UCSD-AML1 (cell line): Measurements from ENCODE around the gene FNDC3B.

Experiments used
- DNase-seq: peaks from one replicate; lab custom pipeline; 2025; ENCODE audit not compliant: unreplicated experiment; lab: John Stamatoyannopoulos, UW

Gene FNDC3B

DNA sequence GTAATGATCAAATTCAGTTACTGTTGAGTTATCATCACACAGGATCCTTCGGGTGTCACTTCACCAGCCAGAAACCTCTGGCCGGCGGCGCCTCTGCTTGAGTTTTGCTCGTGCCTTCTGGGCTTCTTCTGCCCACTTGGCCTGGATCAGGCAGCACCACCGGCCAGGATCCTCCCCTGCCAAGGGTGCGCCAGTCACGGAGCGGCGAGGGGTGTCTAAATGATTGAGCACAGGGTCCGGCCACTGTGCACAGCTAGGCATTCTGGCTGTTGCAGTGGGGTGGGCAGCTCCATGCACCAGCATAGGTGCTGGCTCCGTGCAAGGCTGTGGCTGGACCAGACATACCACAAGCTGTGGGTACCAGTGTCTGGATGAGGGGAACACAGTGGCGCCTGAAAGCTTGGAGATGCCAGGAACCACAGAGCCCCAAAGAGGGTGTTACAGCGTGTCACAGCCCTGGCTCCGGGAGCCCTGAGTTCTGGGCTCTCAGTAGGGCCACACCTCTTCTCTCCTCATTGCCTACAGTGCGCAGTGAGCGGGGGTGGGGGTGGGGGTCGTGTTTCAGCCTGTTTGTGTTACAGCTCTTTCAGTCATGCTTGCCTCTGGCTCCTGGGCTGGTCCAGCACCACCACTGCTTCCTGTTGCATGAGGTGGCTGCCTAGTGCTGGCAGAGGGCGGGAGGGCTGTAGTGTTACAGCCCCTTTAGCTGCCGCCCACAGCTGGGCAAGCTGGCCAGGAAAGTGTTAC lies 169.4 kb downstream of the FNDC3B start:
- no peak for DNase-seq

DNA sequence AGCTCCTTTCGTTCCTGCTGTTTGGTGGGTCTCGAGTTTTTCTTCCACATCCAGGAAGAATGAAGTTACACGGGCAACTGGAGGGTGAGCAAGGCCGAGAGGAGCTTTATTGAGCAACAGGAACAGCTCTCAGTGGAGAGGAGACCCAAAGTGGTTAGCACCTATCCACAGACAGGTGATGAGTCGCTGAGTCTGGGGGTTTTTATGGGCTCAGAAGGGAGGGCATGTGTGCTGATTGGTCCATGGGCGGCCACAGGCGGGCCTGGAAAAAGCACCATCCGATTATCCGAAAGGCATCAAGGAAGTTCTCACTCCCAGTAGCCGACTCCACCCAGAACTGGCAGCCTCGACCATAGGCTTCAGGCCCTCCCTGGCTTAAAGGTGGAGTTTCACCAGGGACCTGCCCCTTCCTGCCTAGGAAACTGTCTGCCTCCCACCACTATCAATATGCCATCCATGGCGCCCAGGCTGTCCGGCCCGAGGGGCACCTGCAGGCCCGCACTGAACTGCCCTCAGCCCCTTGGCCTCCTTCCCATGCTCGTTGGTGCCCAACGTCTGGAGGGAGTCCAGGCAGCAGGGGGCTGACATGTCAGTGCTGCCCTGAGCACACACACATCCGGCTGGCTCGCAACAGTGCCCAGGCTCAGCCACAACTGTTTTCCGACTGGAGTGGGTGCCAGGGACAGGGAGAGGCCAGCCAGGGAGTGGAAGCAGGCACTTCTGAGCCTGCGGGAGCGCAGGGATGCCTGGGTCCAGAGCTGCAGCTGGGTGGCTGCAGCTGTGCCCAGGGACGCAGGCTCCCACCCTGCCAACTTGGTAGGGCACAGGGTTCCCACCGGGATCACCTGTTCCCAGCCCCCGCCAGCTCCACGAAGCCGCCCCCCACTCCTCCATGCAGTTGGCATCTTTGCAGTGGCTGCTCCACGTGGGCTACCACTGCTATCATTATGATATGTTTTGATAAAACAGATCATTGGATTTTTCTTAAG lies 170.2 kb downstream of the FNDC3B start:
- no peak for DNase-seq

DNA sequence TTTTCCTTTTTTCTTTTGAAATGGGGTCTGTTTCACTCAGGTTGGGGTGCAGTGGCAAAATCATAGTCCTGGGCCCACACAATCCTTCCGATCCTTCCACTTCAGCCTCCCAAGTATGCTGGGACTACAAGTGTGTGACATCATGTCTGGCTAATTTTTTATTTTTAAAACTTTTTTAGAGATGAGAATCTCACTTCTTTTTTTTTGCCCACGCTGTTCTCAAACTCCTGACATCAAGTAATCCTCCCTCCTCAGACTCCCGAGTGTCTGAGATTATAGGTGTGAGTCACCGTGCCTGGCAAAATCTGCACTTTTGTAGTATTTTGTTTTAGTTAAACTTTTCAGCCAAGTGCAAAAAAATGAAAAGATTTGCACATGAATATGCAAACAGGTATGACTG lies 171.0 kb downstream of the FNDC3B start:
- no peak for DNase-seq

DNA sequence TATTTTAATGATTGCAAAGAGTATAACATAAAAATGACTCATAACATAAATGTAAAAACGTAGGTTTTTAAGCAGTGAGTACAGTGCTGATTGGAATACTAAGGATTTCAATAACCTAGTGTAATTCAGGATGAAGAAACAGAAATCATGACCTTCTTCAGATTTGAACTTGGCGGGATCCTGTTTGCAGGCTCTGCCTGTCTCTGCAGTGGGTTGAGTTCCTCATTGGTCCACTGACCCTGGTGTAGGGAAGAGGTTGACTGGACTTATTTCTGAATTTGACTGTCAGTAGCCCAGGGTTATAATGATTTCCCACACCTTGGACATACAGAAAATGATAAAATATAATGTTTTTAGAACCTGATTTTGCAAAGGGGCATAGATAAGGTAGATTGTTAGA lies 171.7 kb downstream of the FNDC3B start:
- DNase-seq, result no peak

DNA sequence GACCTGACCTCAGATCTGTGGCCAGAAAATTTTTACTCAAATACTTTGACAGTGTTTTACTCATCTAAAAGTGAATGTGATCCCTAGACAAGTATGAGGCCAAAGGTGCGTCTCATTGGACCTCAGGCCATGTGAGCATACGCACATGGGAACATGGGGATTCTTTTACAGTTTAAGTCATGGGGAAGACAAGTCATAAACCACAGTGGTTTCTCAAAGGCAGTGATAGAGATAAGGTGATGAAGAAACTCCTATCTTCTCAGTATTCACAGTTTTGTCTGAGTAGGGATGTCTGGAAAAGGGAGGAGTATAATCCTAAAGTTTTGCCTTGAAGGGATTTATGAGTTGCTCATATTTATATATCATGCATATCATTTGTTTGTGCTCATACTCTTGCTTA lies 173.8 kb downstream of the FNDC3B start:
- DNase-seq, result no peak

DNA sequence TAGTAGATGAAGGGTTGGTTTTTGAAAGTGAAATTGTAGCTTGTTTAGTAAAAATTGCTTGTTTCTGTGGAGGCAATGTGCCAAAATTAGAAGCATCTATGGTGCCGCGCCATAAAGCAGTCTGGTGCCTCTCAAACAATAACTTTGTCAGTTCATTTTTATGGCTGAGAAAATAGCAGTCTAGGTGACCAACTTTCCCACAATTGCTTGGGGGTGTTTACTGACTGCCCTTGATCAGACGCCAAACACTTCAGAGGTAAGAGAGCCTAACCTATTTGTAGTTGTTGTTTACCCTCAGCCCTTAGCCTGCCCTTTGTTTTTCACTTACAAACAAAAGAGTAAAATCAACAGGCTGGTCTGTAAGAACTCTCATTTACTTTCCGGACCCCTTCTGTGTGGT lies 174.5 kb downstream of the FNDC3B start:
- no peak for DNase-seq

DNA sequence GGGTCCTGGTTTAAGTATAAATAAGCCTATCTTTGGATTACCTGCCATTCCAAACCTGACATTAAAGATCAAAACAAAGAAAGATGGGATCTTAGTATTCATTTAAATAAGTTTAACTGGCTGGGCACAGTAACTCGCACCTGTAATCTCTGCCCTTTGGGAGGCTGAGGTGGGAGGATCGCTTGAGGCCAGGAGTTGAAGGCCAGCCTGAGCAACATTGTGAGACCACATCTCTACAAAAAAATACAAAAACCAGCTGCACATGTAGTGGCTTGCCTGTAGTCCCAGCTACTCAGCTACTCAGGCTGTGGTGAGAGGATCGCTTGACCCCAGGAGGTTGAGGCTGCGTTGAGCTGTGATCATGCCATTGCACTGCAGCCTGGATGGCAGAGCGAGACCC lies 176.9 kb downstream of the FNDC3B start:
- DNase-seq, result no peak

DNA sequence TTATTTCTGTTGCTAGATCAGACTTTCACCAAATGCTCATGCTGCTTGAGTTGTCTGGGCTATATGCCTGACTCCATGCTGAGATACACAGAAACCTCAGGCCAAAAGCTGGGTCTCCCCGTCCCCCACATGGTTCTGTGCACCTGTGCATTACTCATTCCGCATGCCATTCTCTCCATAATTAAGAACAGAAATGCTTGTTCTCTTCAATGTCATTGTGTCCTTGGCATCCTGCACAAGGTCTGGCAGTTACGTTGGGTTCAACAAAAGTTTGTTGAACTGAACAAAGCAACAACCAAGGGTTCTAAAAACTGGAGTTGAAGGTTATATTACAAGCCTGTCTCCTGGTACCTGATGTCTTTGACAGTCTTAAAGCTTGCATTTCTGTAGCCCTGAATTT lies 177.5 kb downstream of the FNDC3B start:
- no peak for DNase-seq

DNA sequence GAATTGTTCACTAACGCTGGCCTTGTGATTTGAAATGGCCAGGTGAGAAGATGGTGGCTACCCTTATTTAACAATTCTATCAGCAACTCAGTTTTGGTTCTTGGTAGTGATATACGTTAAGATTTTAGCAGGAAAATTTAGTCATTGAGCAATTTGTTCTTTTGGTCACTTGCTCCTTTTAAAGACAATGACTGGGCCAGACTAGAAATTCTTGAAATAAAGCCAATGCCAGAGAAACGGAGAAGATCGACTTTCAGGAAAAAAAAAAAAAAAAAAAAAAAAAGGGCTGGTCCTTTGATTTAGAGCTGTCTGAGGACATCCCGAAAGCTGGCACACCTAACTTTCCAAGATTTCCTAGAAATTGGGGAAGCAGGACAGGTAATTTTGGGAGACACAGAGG lies 178.5 kb downstream of the FNDC3B start:
- no peak for DNase-seq

DNA sequence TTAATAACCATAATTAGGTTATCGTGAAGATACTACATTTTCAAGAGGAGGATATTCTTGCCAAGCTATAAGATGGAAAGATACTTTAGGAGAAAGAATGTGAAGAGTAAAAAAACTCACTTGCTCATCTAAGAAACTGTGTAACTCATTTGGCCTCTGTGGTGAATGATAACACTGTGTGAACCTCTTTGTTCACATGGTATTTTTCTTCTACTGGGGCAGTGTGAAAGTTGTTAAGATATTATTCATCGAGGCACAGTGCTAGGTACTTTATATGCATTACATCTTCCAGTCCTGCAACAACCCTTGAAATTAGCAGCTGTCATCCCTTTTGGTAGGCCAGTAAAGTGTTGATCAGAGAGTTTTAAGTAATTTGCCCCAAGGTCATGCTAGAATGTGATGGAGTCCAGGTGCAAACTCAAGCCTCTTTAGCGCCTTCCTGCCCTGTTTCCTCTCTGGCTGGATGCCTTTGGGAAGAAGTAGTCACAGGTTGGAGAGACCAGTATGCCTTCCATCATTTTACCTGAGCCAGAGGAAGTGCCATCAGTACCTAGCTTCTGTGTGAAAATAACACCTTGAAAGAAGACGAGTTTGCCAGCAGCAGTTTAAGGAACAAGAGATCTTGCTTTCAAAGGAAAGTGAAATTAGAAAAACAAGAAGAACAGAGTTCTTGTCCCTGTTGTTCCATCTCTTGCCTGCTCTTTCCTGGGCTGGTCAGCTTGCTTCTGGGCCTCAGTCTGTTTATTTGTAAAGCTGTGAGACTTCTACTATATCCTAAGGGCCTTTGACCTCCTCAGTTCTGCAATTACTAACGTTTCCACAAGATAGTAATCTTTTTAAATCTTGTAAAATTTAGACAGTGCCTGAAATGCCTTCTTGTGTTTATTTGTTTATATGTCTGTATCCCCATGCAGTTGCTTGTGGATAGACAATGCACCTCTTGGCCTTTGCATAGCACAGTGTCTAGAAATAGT lies 179.3 kb downstream of the FNDC3B start:
- no peak for DNase-seq

DNA sequence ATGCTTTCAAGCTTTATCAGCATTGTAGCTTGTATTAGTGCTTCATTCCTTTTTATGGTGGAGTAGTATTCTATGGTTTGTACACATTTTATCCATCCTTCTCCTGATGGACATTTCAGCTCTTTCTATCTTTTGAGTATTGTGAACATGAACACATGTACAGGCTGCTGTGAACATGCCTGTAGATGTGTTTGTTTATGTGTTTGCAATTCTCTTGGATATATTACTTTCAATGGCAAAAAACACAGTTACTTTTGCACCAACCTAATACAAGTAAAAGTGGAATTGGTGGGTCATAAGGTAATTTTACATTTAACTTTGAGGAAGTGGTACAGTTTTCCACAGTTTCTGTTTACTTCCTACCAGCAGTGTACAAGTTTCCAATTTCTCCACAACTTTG lies 180.4 kb downstream of the FNDC3B start:
- DNase-seq, result no peak

DNA sequence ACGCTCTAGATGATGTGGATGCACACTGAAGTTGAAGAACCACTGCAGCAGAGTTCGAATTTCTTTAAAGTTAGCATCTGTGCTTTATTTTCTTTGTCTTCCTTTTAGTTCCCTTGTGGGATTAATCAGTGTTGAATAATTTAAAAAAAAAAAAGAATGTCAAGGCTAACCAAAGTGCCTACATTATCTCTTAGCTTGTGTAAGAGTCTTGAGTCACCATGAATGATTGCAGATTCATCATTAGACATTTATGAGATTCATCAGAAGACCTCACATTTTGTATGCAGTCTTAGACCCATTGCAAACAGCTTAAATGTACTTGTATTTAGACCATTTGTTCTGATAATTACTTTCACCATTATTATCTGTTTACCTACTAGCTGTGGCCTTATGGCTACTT lies 182.2 kb downstream of the FNDC3B start:
- DNase-seq, result no peak

DNA sequence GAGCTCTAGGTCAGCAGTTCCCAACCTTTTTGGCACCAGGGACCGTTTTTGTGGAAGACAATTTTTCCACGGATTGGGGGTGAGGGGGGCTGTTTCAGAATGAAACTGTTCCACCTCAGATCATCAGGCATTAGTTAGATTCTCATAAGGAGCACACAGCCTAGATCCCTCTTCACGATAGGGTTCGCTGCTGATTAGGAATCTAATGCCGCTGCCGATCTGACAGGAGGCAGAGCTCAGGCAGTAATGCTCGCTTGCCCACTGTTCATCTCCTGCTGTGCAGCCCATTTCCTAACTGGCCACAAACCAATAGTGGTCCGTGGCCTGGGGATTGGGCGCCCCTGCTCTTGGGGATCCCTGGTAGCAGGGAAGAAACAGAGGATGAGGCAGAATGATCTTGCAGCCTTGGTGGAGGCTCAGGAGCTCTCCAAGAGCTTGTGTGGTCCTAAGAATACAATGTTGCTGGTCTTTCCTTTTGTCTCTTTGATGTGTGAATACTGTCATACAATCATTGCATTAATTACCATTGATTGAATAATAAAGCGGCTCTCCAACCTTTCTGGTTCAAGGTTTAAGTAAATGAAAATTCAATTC lies 183.2 kb downstream of the FNDC3B start:
- DNase-seq, result no peak

DNA sequence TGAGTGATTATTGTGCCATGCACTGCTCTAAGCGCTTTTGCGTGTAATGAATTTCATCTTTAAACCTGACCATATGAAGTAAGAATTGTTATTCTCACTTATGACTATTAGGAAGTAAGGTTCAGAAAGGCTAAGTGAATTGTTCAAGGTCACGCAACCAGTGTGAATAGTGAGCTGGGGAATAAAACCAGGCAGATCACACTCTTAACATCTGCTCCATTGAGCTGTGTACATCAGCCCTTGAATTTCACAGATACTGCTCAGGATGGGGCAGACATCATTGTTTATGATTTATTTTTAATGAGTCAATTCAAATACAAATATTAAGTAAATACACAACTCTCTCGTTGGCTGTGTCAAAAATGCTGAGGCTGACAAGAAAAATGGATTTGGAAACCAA lies 184.5 kb downstream of the FNDC3B start:
- DNase-seq, result no peak

DNA sequence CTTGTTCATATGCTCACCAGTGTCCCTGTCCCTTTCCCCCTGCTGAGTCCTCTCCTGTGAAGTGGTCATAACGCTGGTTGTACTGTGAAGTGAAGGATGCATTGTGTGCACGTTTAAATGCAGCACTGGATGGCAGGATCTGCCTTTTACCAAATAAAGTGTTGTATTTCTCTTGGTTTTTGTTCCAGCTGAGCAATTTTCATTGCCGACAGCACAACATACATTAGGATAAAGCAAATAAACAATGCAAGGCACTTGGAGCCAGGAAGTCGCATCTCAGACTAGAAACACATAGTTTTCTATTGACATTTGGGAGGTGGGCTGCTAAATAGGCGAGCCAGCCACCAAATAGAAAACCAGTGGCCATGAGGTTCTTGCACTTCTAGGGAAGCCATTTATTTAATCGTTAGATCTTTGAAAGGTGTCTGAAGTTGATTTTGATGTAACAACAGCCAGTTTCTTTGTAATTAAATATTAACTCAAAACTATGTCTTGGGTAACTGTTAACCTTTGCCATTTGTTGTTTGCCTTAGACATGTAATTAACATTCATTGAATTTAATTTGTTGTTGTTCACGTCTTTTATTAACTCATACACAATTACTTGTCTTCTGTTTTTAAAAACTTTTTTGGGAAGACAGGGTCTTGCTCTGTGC lies 185.3 kb downstream of the FNDC3B start:
- DNase-seq, result no peak

DNA sequence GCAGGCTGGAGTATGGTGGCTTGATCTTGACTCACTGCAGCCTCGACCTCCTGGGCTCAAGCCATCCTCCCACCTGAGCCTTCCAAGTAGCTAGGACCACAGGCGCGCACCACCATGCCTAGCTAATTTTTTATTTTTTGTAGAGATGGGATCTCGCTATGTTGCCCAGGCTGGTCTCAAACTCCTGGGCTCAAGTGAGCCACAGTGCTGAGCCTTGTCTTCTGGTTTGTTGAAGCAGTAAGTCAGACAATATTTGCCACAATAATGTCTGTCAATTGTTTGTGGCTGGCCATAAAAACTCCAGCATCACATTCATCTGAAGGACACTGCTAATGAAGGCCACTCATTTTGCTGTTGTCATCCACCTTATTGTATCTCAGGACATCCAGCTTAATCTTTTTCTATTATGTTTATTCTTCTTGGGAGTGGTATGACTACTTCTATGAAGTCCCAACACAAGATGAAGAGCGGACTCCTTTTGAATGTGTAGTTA lies 185.9 kb downstream of the FNDC3B start:
- DNase-seq, result no peak

DNA sequence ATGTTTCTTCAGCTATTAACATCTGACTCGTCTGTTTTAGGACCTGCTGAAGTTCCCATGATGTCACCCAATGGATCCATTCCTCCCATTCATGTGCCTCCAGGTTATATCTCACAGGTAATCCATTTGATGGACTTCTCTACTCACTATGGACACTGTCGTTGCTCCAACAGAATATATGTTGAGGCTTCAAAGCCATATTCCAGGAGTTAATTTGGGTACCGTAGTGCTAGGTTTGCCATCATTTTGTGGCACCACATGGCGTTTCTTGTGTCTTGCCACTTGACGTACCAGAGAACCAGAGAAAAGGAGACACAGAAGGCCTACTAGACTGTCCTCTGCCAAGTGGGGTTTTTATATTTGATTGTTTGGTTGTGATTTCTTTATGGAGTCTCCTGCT lies 187.5 kb downstream of the FNDC3B start:
- DNase-seq, result no peak

DNA sequence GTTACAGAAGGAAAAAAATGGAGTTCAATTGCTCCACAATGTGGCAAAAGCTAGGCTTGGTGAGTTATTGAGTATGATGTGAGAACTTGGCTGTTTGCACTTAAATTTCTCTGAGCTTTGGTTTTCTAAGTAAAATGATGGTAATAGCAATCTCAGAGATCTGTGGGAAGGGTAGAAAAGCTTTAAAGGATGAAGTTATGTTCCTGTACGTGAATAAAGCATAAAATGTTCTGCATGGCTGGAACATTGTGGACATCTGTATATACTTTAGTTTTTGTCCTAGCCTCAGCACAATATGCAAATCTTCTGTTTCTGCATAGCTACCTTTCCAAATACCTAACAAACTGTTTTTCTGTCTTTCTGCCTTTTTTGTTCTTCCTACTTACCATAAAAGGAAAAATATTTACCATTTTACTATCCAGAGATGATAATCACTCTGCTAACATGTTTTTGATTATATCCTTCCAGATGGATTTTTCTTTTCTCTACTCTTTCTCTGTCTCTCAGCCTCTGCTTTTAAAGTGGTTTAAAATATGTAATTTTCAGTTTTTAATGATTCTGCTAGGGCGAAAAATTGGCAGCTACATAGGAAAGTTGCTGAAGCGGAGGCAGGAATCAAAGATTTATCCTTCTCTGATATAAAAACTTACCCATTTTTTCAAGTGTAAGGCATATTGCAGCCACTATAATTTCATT lies 188.1 kb downstream of the FNDC3B start:
- DNase-seq, result no peak

DNA sequence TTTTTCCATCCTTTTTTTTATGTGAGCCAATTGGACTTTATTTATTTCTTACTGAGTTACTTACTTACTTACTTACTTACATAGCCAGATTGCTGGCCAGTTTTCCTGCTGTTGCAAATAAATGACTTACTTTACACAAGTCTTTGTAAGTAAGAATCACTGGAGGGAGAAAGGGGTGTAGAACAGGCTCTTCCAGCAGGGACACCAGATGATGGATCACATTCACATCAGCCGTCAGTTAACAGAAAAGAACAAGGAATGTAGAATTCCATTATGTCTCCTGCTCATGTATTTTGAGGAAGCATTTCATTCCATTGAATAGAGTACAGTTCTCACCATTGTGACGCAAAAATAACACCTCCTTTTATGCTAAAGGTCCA lies 188.6 kb downstream of the FNDC3B start:
- no peak for DNase-seq
